Measurements from ENCODE around the gene CAPG.

GRCh38 chr2:85420536-85421259 is 10.5 kb upstream of the CAPG start:
- TF ChIP-seq, protein P1, sequence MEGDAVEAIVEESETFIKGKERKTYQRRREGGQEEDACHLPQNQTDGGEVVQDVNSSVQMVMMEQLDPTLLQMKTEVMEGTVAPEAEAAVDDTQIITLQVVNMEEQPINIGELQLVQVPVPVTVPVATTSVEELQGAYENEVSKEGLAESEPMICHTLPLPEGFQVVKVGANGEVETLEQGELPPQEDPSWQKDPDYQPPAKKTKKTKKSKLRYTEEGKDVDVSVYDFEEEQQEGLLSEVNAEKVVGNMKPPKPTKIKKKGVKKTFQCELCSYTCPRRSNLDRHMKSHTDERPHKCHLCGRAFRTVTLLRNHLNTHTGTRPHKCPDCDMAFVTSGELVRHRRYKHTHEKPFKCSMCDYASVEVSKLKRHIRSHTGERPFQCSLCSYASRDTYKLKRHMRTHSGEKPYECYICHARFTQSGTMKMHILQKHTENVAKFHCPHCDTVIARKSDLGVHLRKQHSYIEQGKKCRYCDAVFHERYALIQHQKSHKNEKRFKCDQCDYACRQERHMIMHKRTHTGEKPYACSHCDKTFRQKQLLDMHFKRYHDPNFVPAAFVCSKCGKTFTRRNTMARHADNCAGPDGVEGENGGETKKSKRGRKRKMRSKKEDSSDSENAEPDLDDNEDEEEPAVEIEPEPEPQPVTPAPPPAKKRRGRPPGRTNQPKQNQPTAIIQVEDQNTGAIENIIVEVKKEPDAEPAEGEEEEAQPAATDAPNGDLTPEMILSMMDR (IDR thresholded peaks at IDR 0.05) = peak; percentile 99 to 100 (median 100)
- TF ChIP-seq POLR2A (IDR thresholded peaks at IDR 0.05) (peak in 1 of 4 donors; percentile 25), POLR2AphosphoS5 (IDR thresholded peaks at IDR 0.05) (peak; percentile 33 to 77), EP300 (IDR thresholded peaks at IDR 0.05) (no peak)

All from upper lobe of left lung (tissue), 4 donors.